COR-L47 (cell line): Measurements from ENCODE around the gene FBXO34.

ENCODE experiments used
- DNase-seq: peaks from one replicate; lab custom pipeline; 2025; lab: John Stamatoyannopoulos, UW

Gene FBXO34, protein sequence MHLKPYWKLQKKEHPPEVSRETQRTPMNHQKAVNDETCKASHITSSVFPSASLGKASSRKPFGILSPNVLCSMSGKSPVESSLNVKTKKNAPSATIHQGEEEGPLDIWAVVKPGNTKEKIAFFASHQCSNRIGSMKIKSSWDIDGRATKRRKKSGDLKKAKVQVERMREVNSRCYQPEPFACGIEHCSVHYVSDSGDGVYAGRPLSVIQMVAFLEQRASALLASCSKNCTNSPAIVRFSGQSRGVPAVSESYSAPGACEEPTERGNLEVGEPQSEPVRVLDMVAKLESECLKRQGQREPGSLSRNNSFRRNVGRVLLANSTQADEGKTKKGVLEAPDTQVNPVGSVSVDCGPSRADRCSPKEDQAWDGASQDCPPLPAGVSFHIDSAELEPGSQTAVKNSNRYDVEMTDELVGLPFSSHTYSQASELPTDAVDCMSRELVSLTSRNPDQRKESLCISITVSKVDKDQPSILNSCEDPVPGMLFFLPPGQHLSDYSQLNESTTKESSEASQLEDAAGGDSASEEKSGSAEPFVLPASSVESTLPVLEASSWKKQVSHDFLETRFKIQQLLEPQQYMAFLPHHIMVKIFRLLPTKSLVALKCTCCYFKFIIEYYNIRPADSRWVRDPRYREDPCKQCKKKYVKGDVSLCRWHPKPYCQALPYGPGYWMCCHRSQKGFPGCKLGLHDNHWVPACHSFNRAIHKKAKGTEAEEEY

DNA sequence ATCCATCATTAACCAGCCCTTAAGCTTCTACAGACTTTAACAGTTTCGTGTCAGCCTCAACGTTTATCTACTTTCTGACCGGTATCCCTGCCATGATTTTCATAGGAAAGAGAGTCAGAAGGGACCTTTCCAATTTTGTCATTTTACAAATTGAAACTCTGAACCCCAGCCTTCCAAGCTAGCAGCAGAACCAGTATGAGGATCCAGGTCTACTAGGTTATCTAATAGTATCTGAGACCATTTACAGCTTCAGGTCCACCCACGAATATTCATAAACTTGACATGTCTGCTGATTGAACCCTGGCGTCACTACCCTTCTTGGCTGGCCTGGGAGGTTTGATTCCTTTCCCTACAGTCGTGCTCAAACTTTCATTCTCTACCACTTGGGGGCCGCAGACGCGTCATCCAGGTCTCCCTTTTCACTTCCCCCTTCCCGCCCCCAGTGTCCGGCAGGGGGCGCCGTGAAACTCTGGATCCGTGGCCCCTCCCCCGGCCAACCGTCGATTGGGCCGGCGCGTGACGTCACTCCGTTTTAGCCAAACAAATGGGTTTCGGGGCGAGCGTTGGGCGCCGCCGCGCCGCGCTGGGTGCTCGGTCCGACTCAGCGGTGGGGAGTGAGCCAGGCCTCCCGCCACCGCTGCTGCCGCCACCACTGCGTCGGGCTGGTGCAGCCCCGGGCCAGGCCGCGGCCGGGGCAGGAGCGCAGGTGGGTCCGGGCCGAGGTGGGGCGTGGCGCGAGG lies at the start of gene FBXO34:
Gene FBXO34, plus strand, starts transcription at position 590 of the 740 bp plus-strand sequence. CDS start 78,970 bp downstream, outside the sequence.
- peak; percentile 98 for DNase-seq

DNA sequence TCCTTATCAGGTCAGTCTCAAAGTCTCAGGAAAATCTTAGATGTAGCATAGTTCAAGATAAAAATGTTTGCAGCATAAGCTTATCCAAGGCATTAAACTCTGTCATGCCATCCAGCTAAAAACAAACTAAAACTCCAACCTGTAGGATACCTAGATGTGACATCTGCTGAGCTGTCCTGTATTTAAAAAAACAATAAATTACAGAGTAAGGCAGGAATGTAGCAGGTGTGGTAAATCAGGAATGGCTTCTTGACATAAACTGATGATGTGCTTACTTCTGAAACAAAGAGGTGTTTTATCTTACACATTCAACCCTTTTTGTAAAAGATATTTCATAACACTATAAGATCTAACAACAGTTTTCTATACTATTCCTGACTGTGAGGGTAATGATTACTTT lies 49.3 kb upstream of the FBXO34 start:
- no peak for DNase-seq

DNA sequence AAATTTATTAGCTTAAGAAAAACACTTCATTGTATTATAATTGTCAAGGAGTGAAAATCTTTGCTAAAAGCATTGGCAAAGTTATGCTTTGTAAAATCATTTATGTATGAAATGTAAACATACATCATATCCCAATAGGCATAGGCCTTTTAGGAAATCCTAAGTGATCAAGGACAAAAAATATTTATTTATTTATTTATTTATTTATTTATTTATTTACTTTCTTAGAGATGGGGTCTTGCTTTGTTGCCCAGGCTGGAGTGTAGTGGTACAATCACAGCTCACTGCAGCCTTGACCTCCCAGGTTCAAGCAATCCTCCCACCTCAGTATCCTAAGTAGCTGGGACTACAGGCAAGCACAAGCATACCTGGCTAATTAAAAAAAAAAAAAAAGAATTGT lies 47.9 kb upstream of the FBXO34 start:
- no peak for DNase-seq

DNA sequence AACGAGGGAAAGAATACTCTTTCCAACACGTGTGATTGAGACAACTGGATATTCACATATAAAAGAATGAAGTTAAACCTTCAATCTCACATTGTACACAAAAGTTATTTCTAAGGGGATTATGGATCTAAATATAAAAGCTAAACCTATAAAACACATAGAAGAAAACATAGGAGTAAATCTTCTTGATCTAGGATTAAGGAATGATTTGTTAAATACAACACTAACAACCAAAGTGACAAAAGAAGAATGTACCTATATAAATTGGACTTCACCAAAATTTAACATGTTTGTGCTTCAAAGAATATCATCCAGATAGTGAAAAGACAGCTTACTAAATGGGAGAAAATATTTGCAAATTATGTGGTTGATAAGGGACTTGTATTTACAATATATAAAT lies 43.0 kb upstream of the FBXO34 start:
- no peak for DNase-seq

DNA sequence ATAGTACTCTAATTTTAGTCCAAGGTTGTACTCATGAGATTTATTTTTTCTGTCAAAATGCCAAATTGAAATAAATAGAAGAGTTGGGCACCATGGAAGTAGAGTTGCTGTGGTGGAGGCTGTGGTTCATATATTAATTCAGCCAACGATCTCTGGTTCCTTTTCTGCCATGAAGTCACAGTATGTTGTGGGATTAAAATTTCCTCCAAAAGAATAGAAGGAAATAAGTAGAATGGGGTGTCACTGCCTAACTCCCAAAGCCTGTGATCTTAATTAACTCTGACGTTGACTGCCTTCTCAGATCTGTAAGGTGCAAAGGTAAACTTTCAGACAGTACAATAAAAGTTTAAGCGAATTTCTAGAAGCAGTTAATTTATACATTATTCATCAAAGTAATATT lies 37.6 kb upstream of the FBXO34 start:
- DNase-seq = no peak

DNA sequence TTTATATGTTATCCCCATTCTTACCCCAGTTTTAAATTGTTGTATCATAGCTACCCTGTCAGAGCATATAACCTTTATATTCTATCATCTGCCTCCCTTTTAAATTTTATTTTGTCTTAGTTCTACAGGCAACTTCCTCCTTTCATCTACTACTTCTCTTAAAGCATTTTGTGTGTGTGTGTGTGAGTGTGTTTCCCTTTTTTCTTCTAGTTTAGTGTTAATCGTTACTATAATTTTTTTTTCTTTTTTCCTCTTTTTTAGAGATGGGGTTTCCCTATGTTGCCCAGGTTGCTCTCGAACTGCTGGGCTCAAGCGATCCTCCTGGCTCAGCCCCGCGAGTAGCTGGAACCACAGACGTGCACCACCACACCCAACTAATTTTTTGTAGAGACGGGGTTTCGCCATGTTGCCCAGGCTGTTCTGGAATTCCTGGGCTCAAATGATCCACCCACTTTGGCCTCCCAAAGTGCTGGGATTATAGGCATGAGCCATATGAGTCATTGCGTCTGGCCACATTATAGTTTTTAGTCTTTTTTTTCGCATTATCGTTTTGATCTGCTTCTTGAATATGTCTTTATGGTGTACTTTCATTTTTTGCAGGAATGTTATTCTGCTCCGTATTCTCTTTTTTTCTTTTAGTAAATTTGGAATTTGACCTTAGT lies 33.1 kb upstream of the FBXO34 start:
- DNase-seq = no peak

DNA sequence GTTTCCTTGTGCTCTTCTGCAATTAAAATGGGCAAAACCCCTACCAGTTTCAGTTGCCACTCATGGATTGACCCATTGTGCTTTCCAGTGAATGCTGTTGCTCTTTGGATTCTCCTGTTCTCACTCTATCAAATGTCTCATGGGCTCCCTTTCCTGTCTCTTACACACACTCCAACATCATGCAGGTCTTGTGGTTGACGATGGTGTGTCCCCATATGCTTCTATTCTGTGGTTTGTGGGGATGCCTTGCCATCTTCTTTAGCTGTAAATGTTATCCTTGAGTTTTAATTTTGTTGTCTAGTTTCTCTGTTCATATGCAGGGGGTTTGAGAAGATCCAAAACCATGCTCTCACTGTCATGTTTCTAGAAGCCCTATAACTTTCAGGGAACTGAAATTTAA lies 31.9 kb upstream of the FBXO34 start:
- DNase-seq = no peak

DNA sequence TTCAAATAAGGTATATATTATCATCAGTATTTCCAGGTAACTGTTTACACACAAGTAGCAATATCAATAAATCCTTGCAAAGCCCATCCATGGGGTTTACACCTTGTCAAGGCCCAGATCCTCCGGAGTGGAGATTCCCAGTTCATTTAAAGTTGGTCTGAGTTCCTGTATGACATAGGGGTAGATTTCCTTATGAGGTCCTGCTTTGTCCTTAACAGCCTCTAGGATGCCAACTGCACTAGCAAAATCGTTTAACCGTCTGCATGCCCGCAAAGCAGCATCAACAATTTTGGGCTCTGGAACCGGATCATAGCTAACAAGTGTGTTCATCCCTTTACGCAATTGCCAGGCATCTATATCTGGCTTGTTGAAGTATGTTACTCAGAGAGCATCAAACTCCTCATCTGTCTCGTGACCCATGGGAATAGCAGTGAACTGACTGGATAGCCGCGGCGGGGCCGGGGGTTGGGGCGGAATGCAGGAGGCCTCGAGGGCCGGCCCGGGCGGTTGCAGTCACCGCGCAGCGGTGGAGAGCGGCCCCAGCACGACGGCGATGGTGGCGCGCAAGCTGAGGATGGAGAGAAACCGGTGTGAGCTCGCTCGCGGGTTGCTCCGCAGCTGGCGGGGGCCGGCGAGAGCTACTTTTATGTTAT lies 30.6 kb upstream of the FBXO34 start:
- DNase-seq = no peak

DNA sequence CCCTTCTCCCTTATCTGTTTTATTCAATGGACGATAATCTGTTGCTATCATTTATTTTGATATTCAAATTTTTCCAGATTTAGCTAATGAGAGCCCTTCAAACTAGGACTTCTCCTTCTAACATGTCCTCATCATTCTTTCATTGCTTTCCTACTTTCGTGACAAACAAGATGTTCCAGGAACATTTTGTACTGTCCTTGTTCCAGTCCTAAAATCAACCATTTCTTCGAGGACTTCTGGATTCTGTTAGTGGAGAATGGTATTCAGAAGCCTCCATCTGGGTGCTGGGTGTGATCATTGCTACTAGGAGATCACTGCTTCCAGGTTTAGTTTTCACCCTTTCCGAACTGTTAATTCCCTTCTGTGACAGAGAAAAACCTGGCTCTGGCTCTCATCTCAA lies 29.5 kb upstream of the FBXO34 start:
- DNase-seq = no peak

DNA sequence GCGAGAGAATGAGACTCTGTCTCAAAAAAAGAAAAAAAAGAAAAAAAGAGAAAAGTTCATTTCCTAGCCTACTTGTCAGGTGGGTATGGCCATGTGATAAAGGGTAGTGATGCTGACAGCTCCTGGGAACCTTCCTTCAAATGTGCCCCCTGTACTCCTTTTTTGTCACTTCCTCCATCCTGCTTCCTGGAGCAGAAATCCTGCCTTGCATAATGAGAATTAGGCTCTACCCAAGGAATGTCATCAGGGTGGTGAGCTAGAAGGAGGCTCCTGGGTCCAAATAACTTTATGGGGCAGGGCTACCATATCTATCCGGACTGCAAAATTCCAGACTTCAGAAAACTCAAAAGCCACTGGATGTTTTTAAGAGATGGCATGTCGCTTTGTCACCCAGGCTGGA lies 27.8 kb upstream of the FBXO34 start:
- DNase-seq = no peak

DNA sequence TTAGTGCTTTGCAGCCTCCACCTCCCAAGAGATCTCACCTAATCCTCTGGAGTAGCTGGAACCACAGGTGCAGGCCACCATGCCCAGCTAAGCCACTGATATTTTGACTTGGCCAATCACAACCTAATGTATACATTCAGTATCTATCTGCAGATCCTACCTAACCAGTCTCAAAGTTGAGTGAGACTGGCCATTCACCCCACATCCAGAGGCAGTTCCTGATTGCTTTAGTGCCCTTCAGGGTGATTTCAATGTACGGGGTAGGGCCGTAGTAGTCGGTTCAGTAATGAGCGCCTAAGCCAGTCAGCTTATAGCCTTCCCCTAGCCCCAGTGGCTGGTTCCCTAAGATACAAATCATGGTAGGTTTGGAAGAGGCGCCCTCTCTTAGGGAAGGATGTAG lies 27.4 kb upstream of the FBXO34 start:
- DNase-seq = no peak

DNA sequence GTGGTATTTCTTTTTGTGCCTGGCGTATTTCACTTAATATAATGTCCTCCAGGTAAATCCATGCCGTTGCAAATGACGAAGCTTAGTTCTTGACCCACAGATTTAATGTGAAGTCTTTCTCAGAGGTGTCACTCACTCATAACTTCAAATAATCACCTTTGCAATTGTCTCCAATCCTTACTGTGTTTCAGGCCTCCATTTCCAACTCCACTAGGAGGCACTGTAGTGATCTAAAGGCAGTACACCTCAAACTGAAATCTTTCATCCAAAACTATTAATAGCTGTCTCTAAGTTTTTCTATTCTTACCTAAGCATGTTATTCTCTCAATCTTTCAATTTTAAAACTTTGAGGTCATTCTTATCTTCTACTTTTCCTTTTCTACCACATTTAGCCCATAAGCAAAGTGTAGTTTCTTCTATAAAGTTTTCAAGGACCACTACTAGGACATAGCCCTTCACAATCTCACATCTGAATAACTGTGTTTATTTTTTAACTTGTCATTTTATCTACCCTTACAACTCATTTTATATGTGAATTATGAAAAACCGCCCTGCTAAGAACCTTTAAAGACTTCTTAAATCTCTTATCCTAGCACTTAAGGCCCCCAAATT lies 25.5 kb upstream of the FBXO34 start:
- no peak for DNase-seq

DNA sequence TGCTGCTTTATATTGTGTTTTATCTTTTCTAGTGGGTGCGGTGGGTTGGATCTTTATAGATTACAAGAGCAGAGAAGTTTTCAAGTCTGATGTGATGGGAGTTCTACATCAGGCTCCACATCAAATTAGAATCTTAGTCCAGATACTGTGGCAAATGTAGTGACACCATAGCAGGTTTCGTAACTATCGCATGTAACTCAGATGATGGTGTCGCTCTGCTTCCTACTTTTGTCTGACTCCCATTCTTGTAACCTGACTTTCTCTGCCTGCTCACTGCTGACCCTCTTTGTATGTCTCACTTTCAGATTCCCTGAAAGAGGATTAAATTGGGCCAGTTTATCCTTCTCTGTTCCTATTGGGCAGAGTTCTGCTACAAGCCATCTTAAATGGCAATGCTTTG lies 22.8 kb upstream of the FBXO34 start:
- DNase-seq = no peak

DNA sequence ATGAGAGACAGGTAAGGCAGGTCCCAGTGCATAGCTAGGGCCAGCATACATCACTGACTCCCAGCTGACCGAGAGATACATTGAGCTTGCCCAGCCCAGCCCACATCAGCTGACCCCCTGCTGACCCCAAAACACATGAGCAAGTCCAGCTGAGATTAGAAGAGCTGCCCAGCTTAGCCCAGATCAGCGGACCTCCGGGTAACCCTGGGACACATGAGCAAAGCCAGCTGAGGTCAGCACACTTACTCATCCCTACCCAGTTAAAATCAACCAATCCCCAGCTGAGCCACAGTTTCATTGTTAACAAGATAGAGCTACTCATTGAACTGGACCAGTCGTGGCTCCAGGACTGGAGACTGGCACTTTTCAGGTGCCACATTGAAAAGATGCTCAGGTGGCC lies 21.8 kb upstream of the FBXO34 start:
- no peak for DNase-seq

DNA sequence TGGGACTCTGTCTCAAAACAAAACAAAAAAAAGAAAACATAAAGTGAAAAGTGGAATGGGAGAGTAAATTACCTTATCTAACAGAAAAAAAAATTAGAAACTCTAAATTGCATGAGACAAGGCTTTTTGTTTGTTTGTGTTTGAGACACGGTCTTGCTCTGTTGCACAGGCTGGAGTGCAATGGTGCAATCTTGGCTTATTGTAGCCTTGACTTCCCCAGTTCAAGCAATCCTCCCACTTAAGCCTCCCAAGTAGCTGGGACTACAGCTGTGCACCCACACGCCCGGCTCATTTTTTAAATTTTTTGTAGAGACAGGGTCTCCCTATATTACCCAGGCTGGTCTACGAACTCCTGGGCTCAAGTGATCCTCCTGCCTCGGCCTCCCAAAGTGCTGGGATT lies 17.9 kb upstream of the FBXO34 start:
- no peak for DNase-seq

DNA sequence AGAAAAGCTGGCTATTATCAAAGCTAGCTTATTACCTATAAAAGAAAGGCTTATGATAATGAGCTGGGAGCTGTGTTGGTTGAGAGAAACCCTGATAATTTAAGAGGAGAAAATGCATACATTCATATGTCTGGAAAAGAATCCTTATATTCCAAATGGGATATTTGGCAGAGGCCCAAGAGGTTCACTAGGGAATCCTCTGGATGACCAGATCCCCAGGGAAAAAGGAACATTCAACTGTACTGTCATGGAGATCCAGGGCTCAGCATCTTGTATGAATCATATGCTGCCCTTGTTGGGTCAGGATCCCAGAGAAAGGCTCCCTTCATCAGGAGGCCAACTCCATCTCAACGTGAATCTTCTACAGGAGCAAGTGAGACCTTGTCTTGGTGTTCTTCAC lies 16.6 kb upstream of the FBXO34 start:
- DNase-seq = no peak

DNA sequence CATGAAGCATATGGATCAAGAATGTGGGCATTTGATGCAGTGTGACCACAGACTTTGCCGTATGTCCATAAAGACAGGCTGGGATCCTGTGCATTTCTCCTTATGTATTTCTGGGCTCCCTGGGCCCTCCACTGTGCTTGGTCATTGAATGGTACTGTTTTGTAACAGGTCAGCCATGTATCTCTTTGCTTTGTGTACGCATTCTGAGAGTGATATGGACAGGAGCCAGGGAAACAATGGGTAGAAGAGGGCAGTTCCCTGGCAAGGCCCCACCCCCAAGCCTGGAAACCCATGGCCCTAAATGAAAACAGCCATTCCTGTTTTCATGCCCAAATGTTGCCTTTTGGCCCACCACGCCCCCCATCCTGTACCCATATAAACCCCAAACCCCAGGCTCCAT lies 15.2 kb upstream of the FBXO34 start:
- no peak for DNase-seq

DNA sequence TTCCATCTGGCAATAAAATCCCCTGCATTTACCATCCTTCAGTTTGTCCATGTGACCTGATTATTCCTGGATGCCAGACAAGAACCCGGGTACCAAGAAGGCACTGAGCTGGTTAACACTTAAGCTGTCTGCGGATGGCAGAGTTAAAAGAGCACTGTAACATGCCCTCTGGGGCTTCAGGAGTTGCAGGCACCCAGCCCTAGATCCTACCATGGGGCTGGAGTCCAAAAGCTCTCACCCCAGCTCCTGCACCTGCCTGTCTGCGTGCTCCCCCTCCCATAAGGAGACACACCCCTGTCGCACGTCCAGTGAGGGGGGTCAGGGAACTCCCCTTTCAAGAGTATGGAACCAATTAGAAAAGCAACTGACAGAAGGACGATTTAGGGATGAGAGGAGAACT lies 14.6 kb upstream of the FBXO34 start:
- DNase-seq = no peak

DNA sequence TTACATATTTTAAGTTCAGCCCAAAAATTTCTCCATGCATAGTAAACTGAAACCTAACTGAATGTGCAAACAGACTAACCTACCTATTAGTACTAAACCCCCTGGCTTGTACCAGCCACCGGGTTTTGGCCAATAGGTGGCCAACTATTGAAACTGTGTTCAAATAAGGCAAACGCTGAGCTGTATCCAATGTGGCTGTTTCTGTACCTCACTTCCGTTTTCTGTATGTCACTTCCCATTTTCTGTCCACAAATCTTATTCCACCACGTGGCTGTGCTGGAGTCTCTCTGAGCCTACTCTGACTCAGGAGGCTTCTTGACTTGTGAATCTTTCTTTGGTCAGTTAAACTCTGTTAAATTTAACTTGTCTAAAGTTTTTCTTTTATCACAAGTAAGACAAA lies 6.0 kb upstream of the FBXO34 start:
- no peak for DNase-seq

DNA sequence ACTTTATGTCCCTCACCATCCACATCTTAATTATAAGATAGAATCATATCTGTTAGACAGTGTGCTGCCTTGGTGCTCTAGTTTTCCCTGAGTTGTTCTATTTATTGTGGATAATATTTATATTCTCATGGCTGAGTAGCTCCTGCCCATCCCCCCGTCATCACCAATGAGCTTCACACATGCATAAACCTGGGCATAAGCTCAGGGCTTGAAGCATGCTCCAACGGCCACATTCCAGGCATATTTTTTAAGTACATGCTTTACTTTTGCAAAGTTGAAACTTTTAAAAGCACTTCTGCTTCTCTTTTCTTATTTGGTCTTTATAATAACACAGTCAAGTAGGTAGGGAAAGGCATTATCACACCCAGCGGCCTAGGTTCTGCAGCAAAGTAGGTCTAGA lies 3.4 kb upstream of the FBXO34 start:
- no peak for DNase-seq

DNA sequence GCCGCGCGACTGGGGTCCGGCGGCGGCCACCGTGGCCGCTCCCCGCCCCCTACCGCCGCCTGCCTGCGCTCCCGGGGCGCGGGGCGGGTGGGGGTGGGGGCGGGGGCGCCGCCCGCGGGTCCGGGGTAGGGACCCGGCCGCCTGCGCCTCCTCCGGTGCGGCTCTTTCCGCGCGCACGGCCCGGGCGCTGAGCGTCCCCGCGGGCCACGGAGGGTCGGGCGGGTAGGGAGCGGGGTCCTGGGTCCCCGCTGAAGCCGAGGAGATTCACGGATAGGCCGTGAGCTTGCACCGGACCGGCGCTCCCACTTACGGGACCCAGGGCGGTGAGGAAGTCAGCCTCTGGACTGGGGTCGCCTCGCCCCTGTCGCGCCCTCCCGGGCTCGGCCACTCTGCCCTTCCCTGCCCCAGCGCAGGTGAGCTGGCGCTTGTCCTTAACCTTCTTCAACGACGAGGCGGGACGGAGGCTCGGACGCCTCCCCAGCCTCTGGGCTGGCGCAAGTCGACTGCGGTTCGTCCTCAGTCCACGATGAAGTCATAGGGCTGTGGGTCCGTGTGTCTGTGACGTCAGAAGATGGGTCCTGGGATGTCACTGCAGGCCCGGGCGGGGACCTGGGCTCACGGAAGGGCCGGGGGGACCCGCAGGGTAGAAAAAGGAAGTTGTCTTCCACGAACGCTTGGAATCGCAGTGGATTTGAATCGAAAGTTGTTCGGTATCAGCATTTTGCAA lies 514 bp downstream of the FBXO34 start:
- peak; percentile 50 for DNase-seq
